ENCODE measurements around the gene SKAP2. TPM values are rescaled to one million over a fixed set of nuclear protein-coding genes. Genes with fewer than 3 reads are reported as not detected.

Gene SKAP2
- total and polyA plus RNA-seq, 7 experiments from 2014 or later = 2.7 to 31.4 (median 3.1) TPM

DNA sequence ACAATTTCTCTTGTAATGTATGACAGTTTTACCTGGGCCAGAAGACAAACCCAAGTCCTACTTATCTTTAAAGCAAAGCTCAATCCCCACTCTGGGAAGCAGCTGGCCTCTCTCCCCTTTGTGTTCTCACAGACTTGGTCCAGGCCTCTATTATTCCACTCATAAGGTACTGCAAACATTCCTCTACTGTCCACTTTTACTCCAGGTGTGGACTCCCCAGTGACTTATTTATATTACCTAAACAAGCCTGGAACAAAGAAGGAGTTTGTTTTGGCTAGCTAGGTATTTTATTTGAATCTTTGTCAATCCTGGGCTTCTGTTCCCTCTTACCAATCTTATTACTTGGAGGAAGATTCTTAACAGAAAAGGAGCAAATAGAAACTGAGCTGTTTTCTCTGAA, 163.5 kb downstream of the SKAP2 start:
- Histone ChIP-seq H3K4me1 (ENCODE audit: control insufficient read depth in 2 of 2, insufficient read depth in 2 of 2, low read length in 2 of 2) (no peaks in the 10 kb centered on the region), H3K4me3 (ENCODE audit: low read length) (no peak overlapping the region), H3K27ac (ENCODE audit: low read depth, low read length) (no peak overlapping the region), H3K27me3 (ENCODE audit: control insufficient read depth in 2 of 2, insufficient read depth in 2 of 2, low read length in 2 of 2) (no peaks in the 10 kb centered on the region), H3K9me3 (ENCODE audit: control insufficient read depth in 2 of 3, low read length in 3 of 3) (no peaks in the 10 kb centered on the region), H3K36me3 (ENCODE audit: control insufficient read depth in 2 of 3, insufficient read depth in 3 of 3, low read length in 3 of 3) (no peaks in the 10 kb centered on the region)
- H3K4me1 Mint-ChIP-seq = no peaks in the 10 kb centered on the region
- H3K27me3 Mint-ChIP-seq = peaks cover 17 to 39% (median 21%) of the 10 kb centered on the region in 5 donors
- ATAC-seq (no peak), DNase-seq (no peak)
- H3K36me3 Mint-ChIP-seq = no peaks in the 10 kb centered on the region
- ChIA-PET CTCF (no interaction called here), POLR2A (no interaction called here)
- no peaks in the 10 kb centered on the region for H3K9me3 Mint-ChIP-seq
- no peak overlapping the region for H3K4me3 Mint-ChIP-seq
- intact Hi-C loops (cut with micrococcal nuclease) = no loop called here
- no peak overlapping the region for H3K27ac Mint-ChIP-seq

DNA sequence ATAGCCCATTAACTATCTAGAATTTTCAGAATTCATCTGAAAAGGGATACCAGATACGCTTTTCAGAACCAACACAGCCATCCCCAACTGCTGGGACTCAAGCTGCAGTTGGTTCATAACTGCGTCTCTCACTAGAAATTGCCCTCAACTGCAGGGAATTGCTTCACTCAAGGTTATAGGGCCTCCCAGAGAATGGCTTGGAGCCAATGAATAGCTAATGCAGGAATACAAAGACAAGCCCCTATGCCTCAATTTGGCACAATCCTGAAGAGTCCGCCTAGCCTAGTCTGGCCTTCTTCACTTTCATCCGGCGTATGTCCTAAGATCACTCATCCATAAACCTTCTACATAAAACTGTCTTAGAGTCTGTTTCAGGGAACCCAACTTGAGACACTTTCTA, 164.0 kb downstream of the SKAP2 start:
- no peak overlapping the region for H3K27ac ChIP-seq (ENCODE audit: low read depth, low read length)
- ChIA-PET POLR2A (no interaction called here), CTCF (no interaction called here)
- H3K36me3 Mint-ChIP-seq = no peaks in the 10 kb centered on the region
- intact Hi-C loops (cut with micrococcal nuclease) = no loop called here
- H3K27ac Mint-ChIP-seq = no peak overlapping the region
- no peaks in the 10 kb centered on the region for H3K9me3 ChIP-seq (ENCODE audit: control insufficient read depth in 2 of 3, low read length in 3 of 3)
- peaks cover 17 to 44% (median 21%) of the 10 kb centered on the region in 5 donors for H3K27me3 Mint-ChIP-seq
- no peaks in the 10 kb centered on the region for H3K4me1 ChIP-seq (ENCODE audit: control insufficient read depth in 2 of 2, insufficient read depth in 2 of 2, low read length in 2 of 2)
- DNase-seq = no peak
- no peaks in the 10 kb centered on the region for H3K9me3 Mint-ChIP-seq
- no peaks in the 10 kb centered on the region for H3K27me3 ChIP-seq (ENCODE audit: control insufficient read depth in 2 of 2, insufficient read depth in 2 of 2, low read length in 2 of 2)
- no peak for ATAC-seq
- no peaks in the 10 kb centered on the region for H3K36me3 ChIP-seq (ENCODE audit: control insufficient read depth in 2 of 3, insufficient read depth in 3 of 3, low read length in 3 of 3)
- H3K4me1 Mint-ChIP-seq = no peaks in the 10 kb centered on the region
- H3K4me3 ChIP-seq (ENCODE audit: low read length) = no peak overlapping the region
- no peak overlapping the region for H3K4me3 Mint-ChIP-seq

DNA sequence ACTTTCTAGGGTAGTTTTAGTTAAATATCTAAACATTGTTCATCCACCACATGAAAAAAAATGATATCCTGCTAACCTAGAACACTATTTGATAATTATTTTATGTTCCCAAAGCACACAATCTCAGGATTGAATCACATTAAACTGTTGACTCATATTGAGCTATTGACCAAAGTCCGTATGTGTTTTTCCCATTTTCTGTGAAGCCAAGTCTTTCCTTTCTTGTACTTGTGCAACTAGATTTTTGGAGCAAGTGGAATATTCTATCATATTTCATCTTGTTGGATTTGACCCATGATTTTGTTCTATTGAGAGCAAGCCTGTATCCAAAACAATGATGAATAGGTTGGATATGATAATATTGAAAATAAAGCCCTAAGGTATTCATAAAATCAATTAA, 164.6 kb downstream of the SKAP2 start:
- ATAC-seq (no peak), DNase-seq (no peak)
- ChIA-PET CTCF (no interaction called here), POLR2A (no interaction called here)
- Histone ChIP-seq H3K27me3 (ENCODE audit: control insufficient read depth in 2 of 2, insufficient read depth in 2 of 2, low read length in 2 of 2) (no peaks in the 10 kb centered on the region), H3K27ac (ENCODE audit: low read depth, low read length) (no peak overlapping the region), H3K36me3 (ENCODE audit: control insufficient read depth in 2 of 3, insufficient read depth in 3 of 3, low read length in 3 of 3) (no peaks in the 10 kb centered on the region), H3K9me3 (ENCODE audit: control insufficient read depth in 2 of 3, low read length in 3 of 3) (no peaks in the 10 kb centered on the region), H3K4me1 (ENCODE audit: control insufficient read depth in 2 of 2, insufficient read depth in 2 of 2, low read length in 2 of 2) (no peaks in the 10 kb centered on the region), H3K4me3 (ENCODE audit: low read length) (no peak overlapping the region)
- intact Hi-C loops (cut with micrococcal nuclease) = no loop called here
- H3K9me3 Mint-ChIP-seq = no peaks in the 10 kb centered on the region
- H3K36me3 Mint-ChIP-seq = no peaks in the 10 kb centered on the region
- no peaks in the 10 kb centered on the region for H3K4me1 Mint-ChIP-seq
- H3K27ac Mint-ChIP-seq = no peak overlapping the region
- H3K27me3 Mint-ChIP-seq = peaks cover 17 to 46% (median 21%) of the 10 kb centered on the region in 5 donors
- H3K4me3 Mint-ChIP-seq = no peak overlapping the region

DNA sequence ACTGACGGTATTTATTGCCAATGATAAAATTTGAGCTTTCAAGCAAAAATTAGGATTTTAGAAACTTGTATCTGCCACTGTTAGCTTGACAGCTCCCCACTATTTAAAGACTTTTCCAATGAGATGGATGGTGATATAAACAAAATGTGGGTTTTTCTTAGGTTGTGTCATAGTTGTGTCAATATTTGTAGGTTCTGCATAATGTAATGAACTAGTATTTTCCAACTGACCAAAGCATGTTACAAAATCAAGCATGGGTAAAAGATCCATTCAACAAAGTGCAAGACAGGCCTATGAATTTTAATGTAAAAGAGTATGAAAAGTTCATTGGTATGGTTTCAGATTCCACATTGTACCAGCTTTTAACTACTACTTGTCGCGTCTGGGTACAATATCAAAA, 165.6 kb downstream of the SKAP2 start:
- CTCF ChIA-PET = interaction anchor here (0.6 kb wide), 1 partner anchor 452 kb away, joined by 3 read pairs; no protein-coding TSS in a partner anchor
- ATAC-seq = no peak

DNA sequence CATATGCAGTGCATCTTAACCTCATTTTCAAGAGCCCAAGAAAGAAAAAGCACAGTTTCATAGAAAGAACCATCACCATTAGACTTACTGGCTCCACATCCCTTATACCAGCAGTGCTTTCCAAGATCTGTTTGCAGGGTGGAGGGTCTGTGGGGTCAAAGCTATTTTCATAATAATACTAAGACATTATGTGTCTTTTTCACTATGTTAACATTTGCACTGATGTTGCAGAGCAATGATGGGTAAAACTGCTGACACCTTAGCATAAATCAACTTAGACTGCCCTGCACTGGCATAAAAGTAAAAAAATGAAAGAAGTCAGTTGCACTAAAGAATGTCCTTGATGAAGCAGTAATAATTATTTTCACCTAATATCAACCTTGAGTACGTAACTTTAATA, 166.2 kb downstream of the SKAP2 start:
- ATAC-seq = no peak
- intact Hi-C loops (cut with micrococcal nuclease) = no loop called here
- H3K27ac ChIP-seq (ENCODE audit: low read depth, low read length) = no peak overlapping the region
- ChIA-PET POLR2A (no interaction called here), CTCF (no interaction called here)
- H3K4me3 Mint-ChIP-seq = no peak overlapping the region
- H3K27ac Mint-ChIP-seq = no peak overlapping the region
- H3K4me1 Mint-ChIP-seq = no peaks in the 10 kb centered on the region
- no peaks in the 10 kb centered on the region for H3K36me3 Mint-ChIP-seq
- no peaks in the 10 kb centered on the region for H3K4me1 ChIP-seq (ENCODE audit: control insufficient read depth in 2 of 2, insufficient read depth in 2 of 2, low read length in 2 of 2)
- peaks cover 8 to 40% (median 21%) of the 10 kb centered on the region in 5 donors for H3K27me3 Mint-ChIP-seq
- no peaks in the 10 kb centered on the region for H3K9me3 Mint-ChIP-seq
- H3K9me3 ChIP-seq (ENCODE audit: control insufficient read depth in 2 of 3, low read length in 3 of 3) = no peaks in the 10 kb centered on the region
- no peaks in the 10 kb centered on the region for H3K27me3 ChIP-seq (ENCODE audit: control insufficient read depth in 2 of 2, insufficient read depth in 2 of 2, low read length in 2 of 2)
- H3K4me3 ChIP-seq (ENCODE audit: low read length) = no peak overlapping the region
- no peaks in the 10 kb centered on the region for H3K36me3 ChIP-seq (ENCODE audit: control insufficient read depth in 2 of 3, insufficient read depth in 3 of 3, low read length in 3 of 3)
- DNase-seq = no peak

More for the DNA sequence above, 165.6 kb downstream of the SKAP2 start:
- Histone ChIP-seq H3K36me3 (ENCODE audit: control insufficient read depth in 2 of 3, insufficient read depth in 3 of 3, low read length in 3 of 3) (no peaks in the 10 kb centered on the region), H3K27me3 (ENCODE audit: control insufficient read depth in 2 of 2, insufficient read depth in 2 of 2, low read length in 2 of 2) (no peaks in the 10 kb centered on the region), H3K27ac (ENCODE audit: low read depth, low read length) (no peak overlapping the region), H3K4me1 (ENCODE audit: control insufficient read depth in 2 of 2, insufficient read depth in 2 of 2, low read length in 2 of 2) (no peaks in the 10 kb centered on the region), H3K9me3 (ENCODE audit: control insufficient read depth in 2 of 3, low read length in 3 of 3) (no peaks in the 10 kb centered on the region), H3K4me3 (ENCODE audit: low read length) (no peak overlapping the region)
- H3K27ac Mint-ChIP-seq = no peak overlapping the region
- H3K4me1 Mint-ChIP-seq = no peaks in the 10 kb centered on the region
- H3K27me3 Mint-ChIP-seq = peaks cover 8 to 40% (median 21%) of the 10 kb centered on the region in 5 donors
- intact Hi-C loops (cut with micrococcal nuclease) = no loop called here
- no peak for DNase-seq
- no peak overlapping the region for H3K4me3 Mint-ChIP-seq
- no peaks in the 10 kb centered on the region for H3K36me3 Mint-ChIP-seq
- POLR2A ChIA-PET = no interaction called here
- no peaks in the 10 kb centered on the region for H3K9me3 Mint-ChIP-seq

DNA sequence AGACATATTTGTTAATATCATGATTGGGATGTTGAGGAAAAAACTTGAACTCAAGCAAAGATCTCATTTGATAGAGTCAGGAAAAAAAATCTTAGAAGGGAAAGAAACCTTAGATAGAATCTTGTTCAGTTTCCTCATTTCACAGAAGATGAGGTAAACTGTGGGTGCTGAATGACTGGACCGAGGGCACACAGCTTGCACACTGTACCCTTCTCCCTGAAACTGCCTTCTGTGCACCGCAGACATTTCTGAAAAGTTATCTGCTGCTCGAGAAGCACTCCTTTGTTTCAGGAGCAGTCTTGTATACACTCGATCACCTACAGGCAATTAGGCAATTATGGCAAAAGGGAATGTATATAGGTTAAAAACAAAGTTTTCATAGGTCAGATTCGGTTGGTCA, 167.4 kb downstream of the SKAP2 start:
- Histone ChIP-seq H3K27me3 (ENCODE audit: control insufficient read depth in 2 of 2, insufficient read depth in 2 of 2, low read length in 2 of 2) (no peaks in the 10 kb centered on the region), H3K9me3 (ENCODE audit: control insufficient read depth in 2 of 3, low read length in 3 of 3) (no peaks in the 10 kb centered on the region), H3K27ac (ENCODE audit: low read depth, low read length) (no peak overlapping the region), H3K36me3 (ENCODE audit: control insufficient read depth in 2 of 3, insufficient read depth in 3 of 3, low read length in 3 of 3) (no peaks in the 10 kb centered on the region), H3K4me1 (ENCODE audit: control insufficient read depth in 2 of 2, insufficient read depth in 2 of 2, low read length in 2 of 2) (no peaks in the 10 kb centered on the region), H3K4me3 (ENCODE audit: low read length) (no peak overlapping the region)
- ChIA-PET CTCF (no interaction called here), POLR2A (no interaction called here)
- Mint-ChIP-seq H3K27me3 (peaks cover 7 to 43% (median 18%) of the 10 kb centered on the region in 5 donors), H3K27ac (no peak overlapping the region), H3K4me1 (no peaks in the 10 kb centered on the region), H3K4me3 (no peak overlapping the region), H3K36me3 (no peaks in the 10 kb centered on the region), H3K9me3 (no peaks in the 10 kb centered on the region)
- intact Hi-C loops (cut with micrococcal nuclease) = no loop called here
- DNase-seq (no peak), ATAC-seq (no peak)

DNA sequence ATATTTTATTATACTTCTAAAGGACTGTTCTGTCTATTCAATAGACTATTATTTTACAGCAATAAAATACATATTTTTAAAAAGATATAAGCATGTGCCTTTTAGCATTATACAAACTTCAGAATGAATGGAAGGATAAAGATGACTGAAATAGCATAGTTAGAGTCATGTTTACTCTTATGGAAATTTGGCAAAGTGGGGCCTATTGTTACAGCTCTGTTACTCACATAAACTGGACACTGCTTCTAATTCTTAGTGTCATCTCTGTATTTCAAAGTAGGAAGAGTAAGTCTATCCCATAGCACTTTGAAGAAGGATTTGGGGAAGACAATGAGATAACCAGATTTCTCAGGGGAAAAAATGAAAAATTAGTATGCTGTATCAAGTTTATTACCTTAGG, 168.2 kb downstream of the SKAP2 start:
- H3K27me3 ChIP-seq (ENCODE audit: control insufficient read depth in 2 of 2, insufficient read depth in 2 of 2, low read length in 2 of 2) = no peaks in the 10 kb centered on the region
- intact Hi-C loops (cut with micrococcal nuclease) = no loop called here
- H3K4me1 ChIP-seq (ENCODE audit: control insufficient read depth in 2 of 2, insufficient read depth in 2 of 2, low read length in 2 of 2) = no peaks in the 10 kb centered on the region
- Mint-ChIP-seq H3K27me3 (peaks cover 7 to 50% (median 23%) of the 10 kb centered on the region in 5 donors), H3K27ac (no peak overlapping the region), H3K36me3 (no peaks in the 10 kb centered on the region), H3K9me3 (no peaks in the 10 kb centered on the region), H3K4me1 (peaks cover 0 to 2% (median 0%) of the 10 kb centered on the region in 7 donors), H3K4me3 (no peak overlapping the region)
- no peak for DNase-seq
- ChIA-PET CTCF (interaction anchor here (1.7 kb wide), 1 partner anchor 9 kb away, joined by 4 read pairs; no protein-coding TSS in a partner anchor), POLR2A (no interaction called here)
- no peaks in the 10 kb centered on the region for H3K9me3 ChIP-seq (ENCODE audit: control insufficient read depth in 2 of 3, low read length in 3 of 3)
- no peak for ATAC-seq
- no peak overlapping the region for H3K27ac ChIP-seq (ENCODE audit: low read depth, low read length)
- H3K4me3 ChIP-seq (ENCODE audit: low read length) = no peak overlapping the region
- no peaks in the 10 kb centered on the region for H3K36me3 ChIP-seq (ENCODE audit: control insufficient read depth in 2 of 3, insufficient read depth in 3 of 3, low read length in 3 of 3)
